Measurements from ENCODE around the gene BCAS3.
A peak's percentile ranks its signal among the peaks of the same experiment; 100 is the strongest.
"Not testable (repeated sequence)": the region's sequence is repeated elsewhere in the genome, so short reads cannot be mapped to it uniquely, and the experiment has no call there.

Gene BCAS3

GRCh38 chr17:61416540-61417363 lies 739.1 kb downstream of the BCAS3 start:
- DNase-seq = peak; percentile 66 to 67

- DNase-seq = no peak
These were observed 740.8 kb downstream of the BCAS3 start for GRCh38 chr17:61418449-61418848.

GRCh38 chr17:61419496-61420046 lies 741.9 kb downstream of the BCAS3 start:
- no peak for DNase-seq

DNA sequence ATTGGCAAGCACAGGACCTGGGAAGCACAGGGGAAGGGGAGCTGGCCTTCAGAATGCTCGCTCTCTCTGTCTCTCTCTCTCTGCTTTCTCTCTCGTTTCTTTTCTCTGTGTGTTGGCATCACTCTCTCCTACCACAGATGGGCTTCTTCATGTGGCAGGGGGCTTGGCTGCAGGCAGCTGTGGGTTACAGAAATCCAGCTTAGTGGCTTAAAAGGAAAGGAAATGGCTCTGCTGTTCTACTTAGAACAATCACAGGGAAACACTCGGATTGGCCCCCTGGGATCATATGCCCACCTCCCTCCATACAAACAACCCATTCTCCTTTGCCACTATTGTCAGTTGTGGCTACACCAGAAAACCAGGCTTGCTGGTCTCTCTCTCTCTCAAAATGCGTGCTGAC lies 742.4 kb downstream of the BCAS3 start:
- DNase-seq = no peak

DNA sequence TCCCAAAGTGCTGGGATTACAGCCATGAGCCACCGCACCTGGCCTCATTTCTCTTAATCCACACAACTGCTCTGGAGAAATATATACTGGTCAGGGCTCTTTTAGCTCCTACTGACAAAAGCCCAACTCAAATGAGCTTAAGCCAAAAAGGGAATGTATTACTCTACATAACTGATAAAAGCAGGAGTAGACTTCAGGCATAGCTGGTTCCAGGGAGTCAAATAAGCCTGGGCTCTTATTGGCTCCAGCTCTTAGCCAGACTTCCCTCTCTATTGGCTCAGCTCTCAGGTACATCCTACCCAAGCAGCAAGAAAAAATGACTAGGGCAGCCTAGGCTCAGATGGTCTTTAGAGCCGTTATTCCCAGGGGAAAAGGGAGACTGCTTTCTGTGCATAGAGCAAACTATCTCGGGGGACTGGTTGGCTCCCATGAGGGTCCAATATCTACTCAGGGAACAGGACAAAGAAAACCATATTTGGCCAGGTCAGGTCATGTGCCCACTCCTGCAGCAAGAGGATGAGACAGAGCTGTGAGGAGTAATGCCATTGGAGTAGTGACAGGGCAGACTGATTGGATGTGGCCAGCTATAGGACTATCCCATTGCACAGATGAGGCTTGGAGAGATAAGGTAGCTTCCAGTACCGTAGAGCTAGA lies 743.2 kb downstream of the BCAS3 start:
- DNase-seq = no peak

DNA sequence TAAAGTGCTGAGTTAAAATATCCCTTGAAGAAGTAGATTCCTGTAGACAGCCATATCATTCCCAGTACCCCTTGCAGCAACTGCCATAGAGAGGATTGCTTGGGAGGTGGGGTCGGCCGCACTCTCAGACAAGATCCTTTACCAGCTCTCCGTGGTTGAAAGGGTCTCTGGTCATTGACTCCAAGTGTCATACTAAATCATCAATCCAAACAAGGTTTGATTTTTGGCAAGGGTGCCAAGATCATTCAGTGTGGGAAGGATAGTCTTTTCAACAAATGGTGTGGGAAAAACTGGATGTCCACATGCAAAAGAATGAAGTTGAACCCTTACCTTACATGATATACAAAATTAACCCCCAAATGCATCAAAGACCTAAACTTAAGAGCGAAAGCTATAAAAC lies 743.8 kb downstream of the BCAS3 start:
- no peak for DNase-seq

DNA sequence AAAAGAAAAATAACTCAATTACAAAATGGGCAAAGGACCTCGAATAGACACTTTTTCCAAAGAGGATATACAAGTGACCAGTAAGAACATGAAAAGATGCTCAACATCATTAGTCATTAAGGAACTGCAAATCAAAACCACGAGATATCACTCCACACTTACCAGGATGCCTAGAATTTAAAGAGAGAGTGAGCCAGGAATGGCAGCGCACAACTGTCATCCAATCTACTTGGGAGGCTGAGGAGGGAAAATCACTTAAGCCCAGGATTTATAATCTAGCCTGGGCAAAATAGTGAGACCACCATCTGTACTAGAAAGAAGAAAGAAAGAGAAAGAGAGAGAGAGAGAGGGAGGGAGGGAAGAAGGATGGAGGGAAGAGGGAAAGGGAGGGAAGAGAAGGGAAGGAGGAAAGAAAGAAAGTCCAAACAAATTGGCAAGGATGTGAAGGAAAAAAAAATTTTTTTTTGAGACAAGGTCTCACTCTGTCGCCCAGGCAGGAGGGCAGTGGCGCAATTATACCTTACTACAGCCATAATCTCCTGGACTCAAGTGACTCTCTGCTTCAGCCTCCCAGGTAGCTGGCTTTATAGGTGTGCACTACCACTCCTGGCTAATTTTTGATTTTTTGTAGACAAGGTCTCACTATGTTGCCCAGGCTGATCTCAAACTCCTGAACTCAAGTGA lies 744.6 kb downstream of the BCAS3 start:
- no peak for DNase-seq

DNA sequence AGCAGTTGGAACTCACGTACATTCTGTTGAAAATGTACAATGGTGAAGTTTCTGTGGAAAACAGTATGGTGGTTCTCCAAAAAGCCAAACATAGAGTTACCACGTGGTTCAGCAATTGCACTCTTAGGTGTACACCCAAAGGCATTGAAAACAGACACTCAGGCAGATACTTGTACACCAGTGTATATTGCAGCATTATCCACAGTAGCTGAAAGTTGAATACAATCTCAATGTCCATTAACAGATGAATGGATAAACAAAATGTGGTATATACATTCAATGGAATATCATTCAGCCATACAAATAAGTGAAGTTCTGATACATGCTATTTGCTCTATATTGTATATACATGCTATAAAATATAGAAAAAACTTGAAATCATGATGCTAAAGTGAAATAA lies 745.2 kb downstream of the BCAS3 start:
- no peak for DNase-seq

DNA sequence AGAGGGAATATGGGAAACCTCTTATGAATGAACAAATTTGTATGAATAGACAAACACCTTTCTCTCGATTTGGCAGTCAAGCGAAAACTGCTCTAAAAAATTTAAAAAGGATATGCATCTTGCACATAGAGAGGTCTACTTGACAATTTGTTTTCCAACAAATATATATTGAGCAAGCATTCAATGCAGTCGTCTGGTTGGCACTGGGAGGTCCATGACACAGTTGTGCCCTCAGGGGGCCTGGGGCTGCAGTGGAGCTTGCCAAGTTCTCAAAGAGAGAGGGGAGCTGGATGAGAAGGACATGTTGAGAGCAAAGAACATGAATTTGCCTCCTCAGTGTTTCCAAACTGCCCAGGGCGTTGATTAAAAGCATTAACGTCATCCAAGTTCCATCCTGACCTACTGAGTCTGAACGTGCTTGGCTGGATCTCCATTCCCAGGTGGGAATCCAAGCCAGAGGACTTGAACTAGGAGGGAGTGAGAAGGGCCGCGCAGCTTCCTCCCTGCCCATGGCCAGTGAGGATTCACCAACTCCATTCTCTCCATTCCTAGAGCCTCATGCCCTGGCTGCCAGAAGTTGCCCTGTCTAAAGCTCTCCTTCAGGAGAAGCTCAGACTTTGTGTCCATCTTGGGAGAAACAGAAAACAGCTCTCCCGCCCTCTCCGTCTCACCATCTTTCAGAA lies 746.5 kb downstream of the BCAS3 start:
- no peak for DNase-seq

DNA sequence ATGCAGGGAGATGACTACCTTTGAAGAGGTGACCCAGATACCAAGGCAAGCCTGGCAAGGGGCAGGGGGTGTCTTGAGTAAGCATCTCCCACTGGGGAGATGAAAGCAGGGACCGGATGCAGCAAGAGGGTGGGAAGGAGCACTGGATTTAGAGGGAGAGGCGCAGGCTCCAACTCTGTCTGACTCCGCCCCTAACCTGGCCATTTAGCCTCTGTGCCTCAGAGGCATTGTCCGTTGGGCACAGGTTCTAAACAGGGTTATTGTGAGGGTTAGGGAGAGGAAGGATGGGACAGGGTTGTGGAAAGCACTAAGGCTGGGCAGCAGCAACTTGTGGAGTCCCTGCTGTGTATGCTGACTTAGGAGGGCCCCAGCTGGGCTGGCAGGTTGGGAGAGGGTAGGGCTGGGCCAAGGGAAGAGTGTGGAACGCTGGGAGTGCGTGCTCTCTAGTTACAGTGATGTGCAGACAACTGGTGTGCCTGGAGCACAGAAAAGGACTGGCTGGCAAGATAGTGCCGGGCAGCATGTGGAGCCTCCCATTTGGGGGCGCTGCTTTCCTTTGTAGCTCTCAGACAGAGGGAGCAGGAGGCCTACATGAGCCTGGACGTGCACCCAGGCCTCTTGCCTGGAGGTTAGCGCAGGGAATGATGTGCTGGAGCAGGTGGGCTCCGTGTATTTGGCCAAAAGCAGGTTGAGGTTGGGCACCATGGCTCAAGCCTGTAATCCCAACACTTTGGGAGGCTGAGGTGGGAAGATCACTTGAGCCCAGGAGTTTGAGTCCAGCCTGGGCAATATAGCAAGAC lies 748.2 kb downstream of the BCAS3 start:
- peak in 1 of 2 experiments; percentile 14 for DNase-seq

GRCh38 chr17:61426482-61427304 lies 749.0 kb downstream of the BCAS3 start:
- DNase-seq = no peak

DNA sequence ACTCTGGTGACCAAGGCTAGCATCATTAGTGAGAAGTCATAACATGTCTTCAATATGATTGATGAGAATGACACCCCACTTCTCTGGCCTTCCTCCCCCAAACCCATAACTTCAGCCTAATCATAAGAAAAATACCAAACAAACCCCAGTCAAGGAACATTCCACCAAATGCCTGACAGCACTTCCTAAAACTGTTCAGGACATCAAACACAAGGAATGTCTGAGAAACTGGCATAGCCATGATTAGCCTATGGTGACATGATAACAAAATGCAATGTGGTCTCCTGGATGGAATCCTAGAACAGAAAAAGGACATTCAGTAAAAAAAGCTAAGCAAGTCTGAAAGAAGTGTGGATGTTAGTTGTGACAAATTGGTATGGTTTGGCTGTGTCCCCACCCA lies 749.9 kb downstream of the BCAS3 start:
- DNase-seq = no peak

GRCh38 chr17:61429274-61429673 lies 751.6 kb downstream of the BCAS3 start:
- DNase-seq = no peak

- not testable (repeated sequence) for DNase-seq
These were observed 752.2 kb downstream of the BCAS3 start for GRCh38 chr17:61429831-61430230.

GRCh38 chr17:61431594-61432311 lies 754.1 kb downstream of the BCAS3 start:
- no peak for DNase-seq

GRCh38 chr17:61436273-61436672 lies 758.6 kb downstream of the BCAS3 start:
- no peak for DNase-seq

DNA sequence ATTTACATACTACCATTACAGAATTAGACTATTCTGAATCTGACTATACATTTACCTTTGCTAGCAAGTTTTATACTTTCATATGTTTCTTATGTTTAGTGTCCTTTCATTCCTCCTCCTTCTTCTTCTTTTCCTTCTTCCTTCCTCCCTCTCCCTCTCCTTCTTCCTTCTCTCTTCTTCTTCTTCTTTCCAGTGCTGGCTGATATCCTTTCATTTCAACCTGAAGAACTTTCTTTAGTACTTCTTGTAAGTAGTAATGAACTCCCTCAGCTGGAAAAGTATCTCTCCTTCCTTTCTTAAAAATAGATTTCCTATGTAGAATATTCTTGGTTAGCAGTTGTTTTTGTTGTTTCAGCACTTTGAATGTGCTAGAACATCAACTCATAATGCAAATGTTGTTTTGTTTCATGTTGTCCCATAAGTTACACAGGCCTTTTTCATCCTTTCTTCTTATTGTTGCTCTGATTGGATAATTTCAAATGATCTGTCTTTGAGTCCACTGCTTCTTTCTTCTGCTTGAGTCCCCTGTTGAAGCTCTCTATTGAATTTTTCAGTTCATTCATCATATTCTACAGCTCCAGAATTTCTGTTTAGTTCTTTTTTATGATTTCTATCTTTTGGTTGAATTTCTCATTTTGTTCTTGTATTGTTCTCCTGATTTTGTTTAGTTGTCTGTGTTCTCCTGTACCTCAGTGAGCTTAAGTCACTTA lies 759.5 kb downstream of the BCAS3 start:
- DNase-seq = no peak

DNA sequence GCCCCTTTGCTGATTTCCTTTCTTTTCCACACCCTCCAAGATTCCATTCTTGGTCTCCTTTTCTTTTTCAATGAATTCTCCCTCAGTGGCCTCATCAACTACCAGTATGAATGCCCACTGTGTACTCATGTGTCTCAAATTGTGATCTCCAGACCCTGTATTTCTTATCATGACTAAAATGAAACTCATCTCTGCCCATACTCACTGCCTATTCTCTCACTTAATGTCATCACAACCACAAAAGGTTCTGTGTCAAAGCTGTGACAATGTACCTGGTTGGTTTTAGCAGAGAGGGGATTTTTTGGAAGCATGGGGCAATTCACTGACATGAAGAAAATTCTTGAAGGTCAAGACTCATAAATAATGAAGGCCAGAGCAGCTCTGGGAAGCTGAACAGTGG lies 763.0 kb downstream of the BCAS3 start:
- DNase-seq = no peak

GRCh38 chr17:61441507-61441906 lies 763.9 kb downstream of the BCAS3 start:
- DNase-seq = not testable (repeated sequence)
